ENCODE measurements around the gene COX14. TPM values are rescaled to one million over a fixed set of nuclear protein-coding genes. Genes with fewer than 3 reads are reported as not detected.
A peak's percentile ranks its signal among the peaks of the same experiment; 100 is the strongest.

Gene COX14
- total RNA-seq, 1 donor from 2014 or later, result 42.4 TPM

DNA sequence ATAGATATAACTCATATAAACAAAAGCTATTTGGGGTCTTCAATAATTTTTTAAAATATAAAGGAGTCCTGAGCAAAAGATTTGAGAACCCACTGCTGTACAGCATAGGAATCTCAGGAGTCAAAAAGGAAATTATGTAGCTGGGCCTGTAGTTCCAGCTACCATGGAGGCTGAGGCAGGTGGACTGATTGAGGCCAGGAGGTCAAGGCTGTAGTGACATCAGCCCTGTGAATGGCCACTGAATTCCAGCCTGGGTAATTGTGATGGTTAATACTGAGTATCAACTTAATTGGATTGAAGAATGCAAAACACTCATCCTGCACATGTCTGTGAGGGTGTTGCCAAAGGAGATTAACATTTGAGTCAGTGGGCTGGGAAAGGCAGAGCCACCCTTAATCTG, 44.6 kb downstream of the COX14 start:
- no peak for DNase-seq
- ChIA-PET CTCF (interaction anchor here (1.5 kb wide), 1 partner anchor 72 kb away, joined by 4 read pairs; the partner anchor contains the start of gene SMARCD1), POLR2A (interaction anchor here (1.4 kb wide), 1 partner anchor 44 kb away, joined by 5 read pairs; no protein-coding TSS in a partner anchor)
- peaks cover 15% of the 10 kb centered on the region for H3K4me1 Mint-ChIP-seq
- ATAC-seq (ENCODE audit: low read depth), result no peak
- H3K9me3 Mint-ChIP-seq, result no peaks in the 10 kb centered on the region
- no peak overlapping the region for H3K27ac Mint-ChIP-seq
- peaks cover 17% of the 10 kb centered on the region for H3K36me3 Mint-ChIP-seq (ENCODE audit: low read depth)
- no peak overlapping the region for H3K4me3 Mint-ChIP-seq
- intact Hi-C loops (cut with micrococcal nuclease), result no loop called here
- TF ChIP-seq, protein P1, sequence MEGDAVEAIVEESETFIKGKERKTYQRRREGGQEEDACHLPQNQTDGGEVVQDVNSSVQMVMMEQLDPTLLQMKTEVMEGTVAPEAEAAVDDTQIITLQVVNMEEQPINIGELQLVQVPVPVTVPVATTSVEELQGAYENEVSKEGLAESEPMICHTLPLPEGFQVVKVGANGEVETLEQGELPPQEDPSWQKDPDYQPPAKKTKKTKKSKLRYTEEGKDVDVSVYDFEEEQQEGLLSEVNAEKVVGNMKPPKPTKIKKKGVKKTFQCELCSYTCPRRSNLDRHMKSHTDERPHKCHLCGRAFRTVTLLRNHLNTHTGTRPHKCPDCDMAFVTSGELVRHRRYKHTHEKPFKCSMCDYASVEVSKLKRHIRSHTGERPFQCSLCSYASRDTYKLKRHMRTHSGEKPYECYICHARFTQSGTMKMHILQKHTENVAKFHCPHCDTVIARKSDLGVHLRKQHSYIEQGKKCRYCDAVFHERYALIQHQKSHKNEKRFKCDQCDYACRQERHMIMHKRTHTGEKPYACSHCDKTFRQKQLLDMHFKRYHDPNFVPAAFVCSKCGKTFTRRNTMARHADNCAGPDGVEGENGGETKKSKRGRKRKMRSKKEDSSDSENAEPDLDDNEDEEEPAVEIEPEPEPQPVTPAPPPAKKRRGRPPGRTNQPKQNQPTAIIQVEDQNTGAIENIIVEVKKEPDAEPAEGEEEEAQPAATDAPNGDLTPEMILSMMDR (IDR thresholded peaks at IDR 0.05), result no peak
- no peaks in the 10 kb centered on the region for H3K27me3 Mint-ChIP-seq

DNA sequence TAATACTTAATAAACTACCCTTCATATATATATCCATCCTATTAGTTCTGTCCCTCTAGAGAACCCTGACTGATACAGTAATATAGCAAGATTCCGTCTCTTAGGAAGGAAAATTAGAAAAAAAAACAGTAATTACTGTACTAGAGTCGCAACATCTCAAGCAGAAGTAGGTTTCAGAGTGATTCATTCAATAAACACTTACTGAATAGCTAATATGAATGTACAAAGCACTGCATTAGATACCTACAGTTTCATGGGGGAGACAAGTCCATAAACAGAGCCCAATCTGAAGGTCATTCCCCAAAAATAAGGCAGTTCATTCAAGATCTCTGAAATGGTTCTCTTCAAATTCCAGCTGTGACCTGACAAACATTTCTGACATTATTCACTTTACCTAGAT, 45.2 kb downstream of the COX14 start:
- ChIA-PET POLR2A (interaction anchor here (1.4 kb wide), 1 partner anchor 45 kb away, joined by 5 read pairs; no protein-coding TSS in a partner anchor), CTCF (interaction anchor here (1.2 to 1.5 kb wide), 2 partner anchors 18 to 72 kb away, joined by 4 read pairs; partner anchors contain the start of gene SMARCD1)
- peaks cover 15% of the 10 kb centered on the region for H3K4me1 Mint-ChIP-seq
- H3K36me3 Mint-ChIP-seq (ENCODE audit: low read depth), result peaks cover 17% of the 10 kb centered on the region
- intact Hi-C loops (cut with micrococcal nuclease), result no loop called here
- TF ChIP-seq, protein P1 (IDR thresholded peaks at IDR 0.05), result no peak
- no peak for DNase-seq
- no peaks in the 10 kb centered on the region for H3K27me3 Mint-ChIP-seq
- H3K4me3 Mint-ChIP-seq, result no peak overlapping the region
- H3K9me3 Mint-ChIP-seq, result no peaks in the 10 kb centered on the region
- no peak overlapping the region for H3K27ac Mint-ChIP-seq
- no peak for ATAC-seq (ENCODE audit: low read depth)

DNA sequence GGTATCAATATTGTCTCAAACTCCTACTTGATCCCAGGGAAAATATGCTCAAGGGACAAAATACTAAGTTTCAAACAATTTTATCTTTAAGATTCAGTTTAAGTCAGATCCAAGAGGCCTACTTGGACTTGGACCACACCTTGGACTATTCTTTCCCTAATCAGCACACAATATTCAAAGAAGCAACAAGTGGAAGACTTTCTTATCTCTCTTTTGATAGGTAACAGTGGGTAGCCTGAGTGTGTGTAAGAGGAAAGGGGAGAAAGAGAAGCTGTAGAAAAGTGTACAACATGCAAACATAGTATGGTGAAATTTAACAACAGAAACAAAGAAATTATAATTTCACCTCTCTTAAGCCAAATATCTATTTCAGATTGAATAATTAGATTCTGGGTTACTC, 48.6 kb downstream of the COX14 start:
- ATAC-seq (ENCODE audit: low read depth), result no peak
- H3K36me3 Mint-ChIP-seq (ENCODE audit: low read depth), result peaks cover 18% of the 10 kb centered on the region
- H3K4me3 Mint-ChIP-seq, result no peak overlapping the region
- intact Hi-C loops (cut with micrococcal nuclease), result loop anchor here (10.0 kb wide), 1 partner anchor 124 kb away; the partner anchor contains the start of gene LIMA1
- TF ChIP-seq, protein P1 (IDR thresholded peaks at IDR 0.05), result no peak
- ChIA-PET CTCF (interaction anchor here (1.0 kb wide), 1 partner anchor 15 kb away, joined by 5 read pairs; no protein-coding TSS in a partner anchor), POLR2A (interaction anchor here (0.6 to 0.8 kb wide), 2 partner anchors 48 to 76 kb away, joined by 3 read pairs; partner anchors contain the start of gene SMARCD1)
- peaks cover 22% of the 10 kb centered on the region for H3K4me1 Mint-ChIP-seq
- no peaks in the 10 kb centered on the region for H3K27me3 Mint-ChIP-seq
- no peak overlapping the region for H3K27ac Mint-ChIP-seq
- H3K9me3 Mint-ChIP-seq, result no peaks in the 10 kb centered on the region
- no peak for DNase-seq

DNA sequence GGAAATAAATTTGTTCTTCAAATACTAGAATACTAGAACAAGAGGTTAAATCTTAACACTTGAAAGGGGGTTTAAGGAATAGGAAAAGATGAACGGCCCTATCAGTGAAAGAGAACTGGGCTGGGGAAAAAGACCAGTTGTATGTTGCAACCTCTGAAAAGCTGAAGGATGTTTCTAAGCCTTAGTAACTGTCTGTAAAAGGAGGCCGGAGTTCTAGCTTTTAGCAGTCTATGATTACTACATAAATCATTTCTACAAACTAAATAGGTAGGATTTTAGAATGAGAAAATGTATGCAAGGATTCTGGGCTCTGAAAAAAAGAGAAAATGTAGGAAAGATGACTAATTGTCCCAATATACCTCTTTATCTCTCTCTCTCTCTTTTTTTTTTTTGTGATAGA, 50.2 kb downstream of the COX14 start:
- POLR2A ChIA-PET, result no interaction called here

DNA sequence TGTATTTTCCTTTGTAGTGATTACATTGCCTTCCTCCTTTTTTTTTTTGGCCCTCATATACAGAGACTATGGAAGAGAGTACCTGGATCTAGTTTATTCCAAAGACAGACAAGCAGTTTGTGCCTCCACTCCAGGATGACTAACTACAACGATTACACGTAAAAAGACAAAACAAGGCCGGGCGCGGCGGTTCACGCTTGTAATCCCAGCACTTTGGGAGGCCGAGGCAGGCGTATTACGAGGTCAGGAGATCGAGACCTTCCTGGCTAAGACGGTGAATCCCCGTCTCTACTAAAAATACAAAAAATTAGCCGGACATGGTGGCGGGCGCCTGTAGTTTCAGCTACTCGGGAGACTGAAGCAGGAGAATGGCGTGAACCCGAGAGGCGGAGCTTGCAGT, 52.9 kb downstream of the COX14 start:
- ChIA-PET CTCF (interaction anchor here (1.5 kb wide), 1 partner anchor 54 kb away, joined by 4 read pairs; no protein-coding TSS in a partner anchor), POLR2A (interaction anchor here (3.5 kb wide), 1 partner anchor 54 kb away, joined by 97 read pairs; the partner anchor contains the start of gene COX14)
- intact Hi-C loops (cut with micrococcal nuclease), result loop anchor here (10.0 kb wide), 1 partner anchor 120 kb away; the partner anchor contains the start of gene LIMA1
- Mint-ChIP-seq H3K27me3 (no peaks in the 10 kb centered on the region), H3K36me3 (ENCODE audit: low read depth) (peaks cover 7% of the 10 kb centered on the region), H3K27ac (no peak overlapping the region), H3K4me3 (peak overlapping the region; percentile 6), H3K4me1 (peaks cover 38% of the 10 kb centered on the region), H3K9me3 (no peaks in the 10 kb centered on the region)
- no peak for DNase-seq
- no peak for ATAC-seq (ENCODE audit: low read depth)
- TF ChIP-seq, protein P1 (IDR thresholded peaks at IDR 0.05), result no peak

More for the DNA sequence above, 50.2 kb downstream of the COX14 start:
- H3K4me1 Mint-ChIP-seq, result peaks cover 31% of the 10 kb centered on the region
- DNase-seq, result no peak
- intact Hi-C loops (cut with micrococcal nuclease), result loop anchor here (10.0 kb wide), 1 partner anchor 123 kb away; the partner anchor contains the start of gene LIMA1
- H3K36me3 Mint-ChIP-seq (ENCODE audit: low read depth), result peaks cover 17% of the 10 kb centered on the region
- no peak overlapping the region for H3K4me3 Mint-ChIP-seq
- no peak for ATAC-seq (ENCODE audit: low read depth)
- H3K9me3 Mint-ChIP-seq, result no peaks in the 10 kb centered on the region
- H3K27ac Mint-ChIP-seq, result no peak overlapping the region
- CTCF ChIA-PET, result no interaction called here
- no peaks in the 10 kb centered on the region for H3K27me3 Mint-ChIP-seq
- TF ChIP-seq, protein P1 (IDR thresholded peaks at IDR 0.05), result no peak
